ENCODE data around the gene SCLY. TPM values are rescaled to one million over a fixed set of nuclear protein-coding genes. Genes with fewer than 3 reads are reported as not detected.

Gene SCLY
- total and polyA plus RNA-seq, 2 donors (not counting 1 experiment from before 2014, with no cell fraction given) = 16.4 to 42.4 TPM

GRCh38 chr2:238031751-238032150 is 29.1 kb upstream of the SCLY start:
- POLR2A ChIA-PET = no interaction called here
- TF ChIP-seq CTCF (IDR thresholded peaks at IDR 0.05) (no peak), EZH2 (IDR thresholded peaks at IDR 0.05; ENCODE audit: borderline replicate concordance, insufficient read depth, low read depth, low read length, poor library complexity, severe bottlenecking) (no peak)
- Histone ChIP-seq H3K27ac (ENCODE audit: low read length in 2 of 2) (no peak overlapping the region), H3K4me3 (ENCODE audit: control extremely low read depth in 1 of 5, extremely low read depth in 1 of 5, insufficient read depth in 1 of 5, low read depth in 2 of 5, low read length in 4 of 5) (no peak overlapping the region), H2AFZ (ENCODE audit: insufficient read depth, low read depth, low read length, poor library complexity, severe bottlenecking) (no peak overlapping the region), H3K27me3 (replicated peaks in 1 of 4; ENCODE audit: control extremely low read depth in 1 of 4, control insufficient read depth in 3 of 4, insufficient read depth in 4 of 4, low read length in 3 of 4) (no peaks in the 10 kb centered on the region), H3K4me2 (replicated peaks; ENCODE audit: low read depth, low read length, poor library complexity, severe bottlenecking) (no peak overlapping the region), H4K20me1 (ENCODE audit: control insufficient read depth, insufficient read depth, low read length, poor library complexity, severe bottlenecking) (no peaks in the 10 kb centered on the region), H3K4me1 (ENCODE audit: control insufficient read depth in 2 of 2, insufficient read depth in 2 of 2, low read length in 2 of 2) (no peaks in the 10 kb centered on the region), H3K9ac (ENCODE audit: low read length) (no peak overlapping the region), H3K36me3 (replicated peaks in 1 of 2; ENCODE audit: control extremely low read depth in 1 of 2, control insufficient read depth in 1 of 2, extremely low read depth in 1 of 2, insufficient read depth in 2 of 2, low read length in 1 of 2) (peaks cover 3 to 32% of the 10 kb centered on the region in 2 experiments), H3K79me2 (ENCODE audit: control insufficient read depth, insufficient read depth, low read length) (no peaks in the 10 kb centered on the region), H3K9me3 (ENCODE audit: control extremely low read depth in 1 of 3, control insufficient read depth in 2 of 3, insufficient read depth in 1 of 3, low read length in 2 of 3) (no peaks in the 10 kb centered on the region)
- 100% methylated on average over 1 of the region's 4 CpGs for WGBS (ENCODE audit: insufficient coverage)
- CTCF ChIA-PET = no interaction called here
- no peak for ATAC-seq (ENCODE audit: low read depth)
- Mint-ChIP-seq H3K27ac (no peak overlapping the region), H3K4me1 (no peaks in the 10 kb centered on the region), H3K27me3 (no peaks in the 10 kb centered on the region), H3K9me3 (ENCODE audit: insufficient read depth) (no peaks in the 10 kb centered on the region), H3K4me3 (no peak overlapping the region)
- no peak for DNase-seq
- intact Hi-C loops (cut with micrococcal nuclease) = no loop called here

- H3K27ac Mint-ChIP-seq = no peak overlapping the region
- no peak for ATAC-seq (ENCODE audit: low read depth)
Observed at GRCh38 chr2:238032755-238033337, 28.0 kb upstream of the SCLY start.

More at GRCh38 chr2:238032755-238033337, 28.0 kb upstream of the SCLY start:
- no peak for DNase-seq
- H3K9me3 ChIP-seq (ENCODE audit: control extremely low read depth in 1 of 3, control insufficient read depth in 2 of 3, insufficient read depth in 1 of 3, low read length in 2 of 3) = no peaks in the 10 kb centered on the region
- H3K4me2 ChIP-seq (replicated peaks; ENCODE audit: low read depth, low read length, poor library complexity, severe bottlenecking) = no peak overlapping the region
- no peak overlapping the region for H3K9ac ChIP-seq (ENCODE audit: low read length)
- ChIA-PET POLR2A (no interaction called here), CTCF (no interaction called here)
- H3K4me3 ChIP-seq (ENCODE audit: control extremely low read depth in 1 of 5, extremely low read depth in 1 of 5, insufficient read depth in 1 of 5, low read depth in 2 of 5, low read length in 4 of 5) = no peak overlapping the region
- no peaks in the 10 kb centered on the region for H3K27me3 ChIP-seq (replicated peaks in 1 of 4; ENCODE audit: control extremely low read depth in 1 of 4, control insufficient read depth in 3 of 4, insufficient read depth in 4 of 4, low read length in 3 of 4)
- H3K9me3 Mint-ChIP-seq (ENCODE audit: insufficient read depth) = no peaks in the 10 kb centered on the region
- no peak overlapping the region for H3K4me3 Mint-ChIP-seq
- H2AFZ ChIP-seq (ENCODE audit: insufficient read depth, low read depth, low read length, poor library complexity, severe bottlenecking) = no peak overlapping the region
- H3K4me1 Mint-ChIP-seq = no peaks in the 10 kb centered on the region
- TF ChIP-seq EZH2 (IDR thresholded peaks at IDR 0.05; ENCODE audit: borderline replicate concordance, insufficient read depth, low read depth, low read length, poor library complexity, severe bottlenecking) (no peak), CTCF (IDR thresholded peaks at IDR 0.05) (no peak)
- 40% methylated on average over 1 of the region's 4 CpGs for WGBS (ENCODE audit: insufficient coverage)
- H4K20me1 ChIP-seq (ENCODE audit: control insufficient read depth, insufficient read depth, low read length, poor library complexity, severe bottlenecking) = no peaks in the 10 kb centered on the region
- H3K36me3 ChIP-seq (replicated peaks in 1 of 2; ENCODE audit: control extremely low read depth in 1 of 2, control insufficient read depth in 1 of 2, extremely low read depth in 1 of 2, insufficient read depth in 2 of 2, low read length in 1 of 2) = peaks cover 6 to 39% of the 10 kb centered on the region in 2 experiments
- no peak overlapping the region for H3K27ac ChIP-seq (ENCODE audit: low read length in 2 of 2)
- no peaks in the 10 kb centered on the region for H3K27me3 Mint-ChIP-seq
- H3K79me2 ChIP-seq (ENCODE audit: control insufficient read depth, insufficient read depth, low read length) = no peaks in the 10 kb centered on the region
- intact Hi-C loops (cut with micrococcal nuclease) = no loop called here
- H3K4me1 ChIP-seq (ENCODE audit: control insufficient read depth in 2 of 2, insufficient read depth in 2 of 2, low read length in 2 of 2) = no peaks in the 10 kb centered on the region
